ENCODE results near the gene GPS1.

GPS1 gene

DNA sequence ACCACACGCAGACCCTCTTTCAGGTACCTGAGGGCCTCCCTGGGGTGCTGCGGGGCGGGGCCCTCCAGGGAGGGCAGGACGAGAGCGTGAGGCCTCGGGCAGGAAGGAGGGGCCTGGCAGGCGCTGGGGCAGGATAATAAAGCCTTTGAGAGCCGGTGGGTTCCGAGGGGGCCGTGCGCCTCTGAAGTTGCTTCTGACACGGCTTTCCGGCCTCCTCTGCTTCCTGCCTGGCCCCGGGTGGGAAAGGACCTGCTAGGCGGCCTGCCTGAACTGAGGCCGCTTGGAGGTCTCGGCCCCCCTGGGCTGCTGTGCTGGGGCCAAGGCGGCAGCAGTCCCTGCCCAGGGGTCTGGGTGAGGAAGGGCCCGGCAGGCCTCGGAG, 39.4 kb upstream of the GPS1 start:
- TF ChIP-seq, protein P1, sequence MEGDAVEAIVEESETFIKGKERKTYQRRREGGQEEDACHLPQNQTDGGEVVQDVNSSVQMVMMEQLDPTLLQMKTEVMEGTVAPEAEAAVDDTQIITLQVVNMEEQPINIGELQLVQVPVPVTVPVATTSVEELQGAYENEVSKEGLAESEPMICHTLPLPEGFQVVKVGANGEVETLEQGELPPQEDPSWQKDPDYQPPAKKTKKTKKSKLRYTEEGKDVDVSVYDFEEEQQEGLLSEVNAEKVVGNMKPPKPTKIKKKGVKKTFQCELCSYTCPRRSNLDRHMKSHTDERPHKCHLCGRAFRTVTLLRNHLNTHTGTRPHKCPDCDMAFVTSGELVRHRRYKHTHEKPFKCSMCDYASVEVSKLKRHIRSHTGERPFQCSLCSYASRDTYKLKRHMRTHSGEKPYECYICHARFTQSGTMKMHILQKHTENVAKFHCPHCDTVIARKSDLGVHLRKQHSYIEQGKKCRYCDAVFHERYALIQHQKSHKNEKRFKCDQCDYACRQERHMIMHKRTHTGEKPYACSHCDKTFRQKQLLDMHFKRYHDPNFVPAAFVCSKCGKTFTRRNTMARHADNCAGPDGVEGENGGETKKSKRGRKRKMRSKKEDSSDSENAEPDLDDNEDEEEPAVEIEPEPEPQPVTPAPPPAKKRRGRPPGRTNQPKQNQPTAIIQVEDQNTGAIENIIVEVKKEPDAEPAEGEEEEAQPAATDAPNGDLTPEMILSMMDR (IDR thresholded peaks at IDR 0.05; ENCODE audit: low read depth, low read length): no peak
- no peak overlapping the region for H3K4me3 ChIP-seq (ENCODE audit: low read depth, low read length)

DNA sequence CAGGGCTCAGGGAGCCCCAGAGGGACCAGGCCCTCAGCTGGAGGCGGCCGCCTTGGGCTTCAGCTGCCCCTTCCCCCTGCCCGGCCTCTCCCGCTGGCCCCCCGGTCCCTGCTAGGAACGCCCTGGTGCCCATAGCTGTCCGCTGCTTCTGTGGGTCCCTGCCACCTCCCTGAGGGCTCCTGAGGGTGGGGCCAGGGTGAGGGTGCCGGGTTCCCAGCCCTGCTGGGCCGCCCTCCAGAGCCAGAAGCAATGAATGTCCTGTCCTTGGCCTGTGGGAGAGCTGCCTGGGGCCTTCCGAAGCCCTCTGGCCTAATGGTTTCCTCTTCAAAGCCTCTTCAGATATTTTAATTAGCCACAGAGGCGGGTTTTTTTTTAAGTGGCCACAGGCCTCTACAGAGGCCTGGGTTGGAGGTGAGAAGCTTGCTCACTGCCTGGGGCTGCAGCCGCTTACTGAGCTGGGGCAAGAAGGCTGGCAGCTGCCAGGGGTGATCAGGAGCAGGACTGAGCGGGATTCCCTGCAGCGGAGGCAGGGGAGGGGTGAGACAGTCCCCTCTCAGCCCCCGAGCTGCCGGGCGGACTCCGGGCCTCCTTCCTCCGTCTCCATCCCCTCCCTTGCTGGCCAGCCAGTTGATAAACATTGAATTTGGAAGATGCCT, 38.9 kb upstream of the GPS1 start:
- TF ChIP-seq, protein P1 (IDR thresholded peaks at IDR 0.05; ENCODE audit: low read depth, low read length): no peak
- H3K4me3 ChIP-seq (ENCODE audit: low read depth, low read length): no peak overlapping the region

DNA sequence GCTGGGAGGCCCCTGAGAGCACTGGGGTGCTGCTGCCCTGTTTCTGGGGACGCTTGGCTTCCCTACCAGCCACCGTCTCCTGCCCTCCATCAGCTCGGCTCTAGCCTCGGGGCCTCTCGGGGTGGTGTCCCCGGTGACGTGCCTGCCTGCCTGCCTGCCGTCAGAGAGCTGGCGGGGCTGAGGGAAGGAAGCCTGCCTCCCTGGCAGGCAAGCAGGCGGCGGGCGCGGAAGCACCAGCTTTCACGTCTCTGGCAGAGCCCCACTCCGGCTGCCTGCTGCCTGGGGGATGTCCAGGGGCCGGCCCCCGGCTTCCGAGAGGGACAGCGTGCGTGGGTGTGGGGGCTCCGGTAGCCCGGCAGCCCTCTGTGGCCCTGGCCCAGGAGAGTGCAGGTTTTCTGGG, 38.4 kb upstream of the GPS1 start:
- H3K4me3 ChIP-seq (ENCODE audit: low read depth, low read length): no peak overlapping the region
- TF ChIP-seq, protein P1 (IDR thresholded peaks at IDR 0.05; ENCODE audit: low read depth, low read length): no peak

DNA sequence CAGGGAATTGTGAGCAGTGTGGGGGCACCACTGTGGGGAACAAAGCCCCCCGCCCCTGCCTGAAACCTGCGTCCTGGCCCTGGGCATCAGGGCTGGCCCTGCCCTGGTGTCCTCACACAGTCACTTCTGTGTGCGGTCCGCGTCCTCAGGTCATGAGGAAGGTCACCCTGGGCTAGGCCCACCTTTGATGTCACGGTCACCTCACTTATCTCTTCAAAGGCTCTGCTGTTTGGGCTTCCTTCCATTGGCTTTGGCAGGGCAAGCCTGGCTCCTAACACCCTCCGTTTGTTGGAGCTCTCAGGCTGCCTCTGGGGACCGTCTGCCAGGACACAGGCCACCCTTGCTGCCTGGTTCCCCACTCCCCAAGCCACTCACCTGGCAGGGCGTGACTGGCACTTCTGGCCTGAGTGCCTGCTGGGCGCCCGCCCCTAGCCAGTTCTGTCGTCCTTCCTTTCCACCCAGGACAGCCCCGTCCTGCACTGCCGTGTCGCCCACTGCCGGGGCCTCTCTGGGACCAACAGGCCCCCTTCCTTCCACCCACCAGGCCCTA, 37.9 kb upstream of the GPS1 start:
- no peak overlapping the region for H3K4me3 ChIP-seq (ENCODE audit: low read depth, low read length)
- TF ChIP-seq, protein P1 (IDR thresholded peaks at IDR 0.05; ENCODE audit: low read depth, low read length): no peak

DNA sequence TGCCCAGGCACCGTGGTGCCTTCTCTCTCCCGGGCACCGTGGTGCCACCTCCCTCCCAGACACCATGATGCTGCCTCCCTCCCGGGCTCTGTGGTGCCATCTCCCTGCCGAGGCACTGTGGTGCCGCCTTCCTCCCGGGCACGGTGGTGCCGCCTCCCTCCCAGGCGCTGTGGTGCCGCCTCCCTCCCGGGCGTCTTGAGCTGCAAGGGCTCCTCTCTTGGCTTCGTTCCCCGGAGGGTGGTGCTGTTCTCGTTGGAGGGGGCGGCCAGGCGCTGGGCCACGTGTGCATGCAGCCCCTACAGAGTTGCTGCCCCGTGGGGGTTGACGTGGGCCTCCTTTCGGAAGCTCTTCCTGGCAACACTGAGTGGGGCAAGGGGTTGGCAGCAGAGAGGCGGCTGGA, 37.3 kb upstream of the GPS1 start:
- no peak overlapping the region for H3K4me3 ChIP-seq (ENCODE audit: low read depth, low read length)
- TF ChIP-seq, protein P1 (IDR thresholded peaks at IDR 0.05; ENCODE audit: low read depth, low read length): no peak

DNA sequence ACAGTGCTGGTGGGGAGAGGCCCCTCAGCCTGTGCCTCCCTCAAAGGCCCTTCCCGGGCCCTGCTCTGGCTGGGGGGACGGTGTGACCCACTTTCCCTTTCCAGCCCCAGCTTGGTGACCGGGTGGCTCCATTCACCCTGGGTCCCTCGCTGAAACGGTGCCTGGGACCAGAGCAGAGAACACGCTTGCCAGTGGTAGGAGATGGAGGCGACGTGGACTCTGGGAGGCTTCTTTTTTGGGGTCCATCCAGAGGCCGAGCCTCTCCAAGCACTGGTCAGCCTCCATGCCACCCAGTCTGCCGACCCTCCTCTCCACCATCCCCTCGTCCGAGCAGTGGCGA, 36.8 kb upstream of the GPS1 start:
- no peak overlapping the region for H3K4me3 ChIP-seq (ENCODE audit: low read depth, low read length)
- TF ChIP-seq, protein P1 (IDR thresholded peaks at IDR 0.05; ENCODE audit: low read depth, low read length): no peak

DNA sequence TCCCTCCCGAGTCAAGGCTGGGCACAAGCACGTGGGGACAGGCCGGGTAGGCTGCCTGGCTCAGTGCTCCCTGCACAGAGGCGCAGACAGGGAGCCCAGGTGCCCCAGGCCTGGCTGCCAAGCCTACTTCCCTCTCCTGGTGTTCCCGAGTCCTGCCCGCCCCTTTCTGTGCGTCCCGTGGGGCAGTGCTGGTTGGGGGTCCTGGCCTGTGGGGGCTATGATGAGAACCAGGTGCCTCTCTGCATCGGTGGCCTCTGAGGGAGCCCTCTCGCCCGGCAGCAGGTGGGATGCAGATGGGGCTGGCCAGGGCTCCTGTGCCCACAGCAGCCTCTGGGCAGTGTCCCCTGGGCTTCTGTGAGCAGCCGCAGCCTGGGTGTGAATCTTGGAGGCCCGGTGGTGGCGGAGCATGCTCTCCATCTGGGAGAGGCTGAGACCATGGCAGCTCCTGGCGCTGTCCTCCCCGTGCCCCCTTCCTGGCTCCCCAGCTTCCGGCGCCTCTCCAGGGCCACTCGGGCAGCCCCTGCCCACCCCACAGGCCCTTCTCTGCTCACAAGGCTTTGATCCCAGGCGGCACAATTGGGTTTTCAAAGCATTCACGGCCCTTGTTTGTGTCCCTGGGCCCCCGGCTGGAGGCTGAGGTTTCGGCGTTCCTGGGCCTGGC, 36.3 kb upstream of the GPS1 start:
- TF ChIP-seq, protein P1 (IDR thresholded peaks at IDR 0.05; ENCODE audit: low read depth, low read length): no peak
- no peak overlapping the region for H3K4me3 ChIP-seq (ENCODE audit: low read depth, low read length)
